ENCODE measurements around the gene PDHB.

- TF ChIP-seq ZFP91 (CRISPR knock-in tag; IDR thresholded peaks at IDR 0.05; ENCODE audit: borderline replicate concordance), result no peak
- no peak for TF ChIP-seq ZFY (CRISPR knock-in tag; IDR thresholded peaks at IDR 0.05)
- TF ChIP-seq MIER2 (CRISPR knock-in tag; IDR thresholded peaks at IDR 0.05), result no peak
Observed at GRCh38 chr3:58387650-58388546, 45.7 kb downstream of the PDHB start.

Measured in HepG2 (cell line).